OCI-LY1 (cell line): ENCODE data around the gene GGCT.

Source experiments
- EZH2 ChIP-seq: fragments of 200-600 bp; sonication (generic), shearing (Covaris generic); IDR thresholded peaks from 2 replicates; pipeline ENCODE4 v1.8.0; 2017; ENCODE audit warnings: borderline replicate concordance, mixed run types, mild to moderate bottlenecking, antibody characterized with exemption, low read length, moderate library complexity, mixed read lengths
- TF ChIP-seq, protein P1 (sequence below): fragments of 200-600 bp; sonication (generic), shearing (Covaris generic); IDR thresholded peaks from 2 replicates; pipeline ENCODE4 v1.5.1; 2017; ENCODE audit warnings: mild to moderate bottlenecking, antibody characterized with exemption, low read length, moderate library complexity, mixed read lengths

DNA sequence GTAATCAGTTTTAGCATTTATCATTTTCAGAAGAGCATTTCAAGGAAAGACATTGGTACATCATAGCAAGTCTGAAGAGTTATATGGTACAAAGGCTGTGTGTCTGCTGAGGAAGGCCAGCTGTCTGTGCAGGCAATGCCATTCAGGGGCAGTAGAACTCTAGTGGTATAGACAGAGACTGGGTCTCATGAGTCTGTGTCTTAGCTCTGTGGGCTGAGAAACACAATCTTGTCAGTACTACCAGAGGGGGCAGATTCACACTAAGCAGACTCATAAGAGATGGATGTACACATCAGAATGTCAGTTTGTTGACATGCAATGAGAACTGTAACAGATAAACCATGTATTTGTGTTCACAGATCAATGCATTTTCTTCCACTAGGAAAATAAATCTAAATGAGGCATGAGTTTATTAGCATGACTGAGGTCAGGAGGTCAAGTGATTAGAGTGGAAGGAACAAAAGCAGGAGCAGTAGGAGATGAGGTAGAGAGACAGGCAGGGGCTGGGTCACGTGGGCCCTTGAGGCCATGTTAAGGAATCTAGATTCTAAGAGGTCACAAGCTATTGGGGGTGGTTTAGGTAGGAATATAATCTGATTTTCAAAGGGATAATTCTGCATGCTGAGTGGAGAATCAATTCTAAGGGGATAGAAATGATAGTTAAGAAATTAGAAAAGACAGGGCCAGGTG, 7.5 kb upstream of the GGCT start:
- TF ChIP-seq, protein P1, sequence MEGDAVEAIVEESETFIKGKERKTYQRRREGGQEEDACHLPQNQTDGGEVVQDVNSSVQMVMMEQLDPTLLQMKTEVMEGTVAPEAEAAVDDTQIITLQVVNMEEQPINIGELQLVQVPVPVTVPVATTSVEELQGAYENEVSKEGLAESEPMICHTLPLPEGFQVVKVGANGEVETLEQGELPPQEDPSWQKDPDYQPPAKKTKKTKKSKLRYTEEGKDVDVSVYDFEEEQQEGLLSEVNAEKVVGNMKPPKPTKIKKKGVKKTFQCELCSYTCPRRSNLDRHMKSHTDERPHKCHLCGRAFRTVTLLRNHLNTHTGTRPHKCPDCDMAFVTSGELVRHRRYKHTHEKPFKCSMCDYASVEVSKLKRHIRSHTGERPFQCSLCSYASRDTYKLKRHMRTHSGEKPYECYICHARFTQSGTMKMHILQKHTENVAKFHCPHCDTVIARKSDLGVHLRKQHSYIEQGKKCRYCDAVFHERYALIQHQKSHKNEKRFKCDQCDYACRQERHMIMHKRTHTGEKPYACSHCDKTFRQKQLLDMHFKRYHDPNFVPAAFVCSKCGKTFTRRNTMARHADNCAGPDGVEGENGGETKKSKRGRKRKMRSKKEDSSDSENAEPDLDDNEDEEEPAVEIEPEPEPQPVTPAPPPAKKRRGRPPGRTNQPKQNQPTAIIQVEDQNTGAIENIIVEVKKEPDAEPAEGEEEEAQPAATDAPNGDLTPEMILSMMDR = peak; percentile 30; the same call in 1 of the 2 replicates
- TF ChIP-seq EZH2 = no peak
